ENCODE results near the gene PINLYP.

Gene PINLYP

GRCh38 chr19:43596842-43597461, 21.4 kb downstream of the PINLYP start:
- TF ChIP-seq TAF1 (IDR thresholded peaks at IDR 0.05; ENCODE audit: borderline replicate concordance, insufficient read depth, low read length), result no peak
- no peak for TF ChIP-seq SIN3A (IDR thresholded peaks at IDR 0.05; ENCODE audit: borderline replicate concordance, insufficient read depth, low read length)
- no peak for TF ChIP-seq POLR2AphosphoS5 (IDR thresholded peaks at IDR 0.05; ENCODE audit: low read depth, low read length)
- no peak for TF ChIP-seq FOXP2 (optimal IDR thresholded peaks at IDR 0.05; ENCODE audit: borderline replicate concordance, extremely low read depth, extremely low read length, insufficient read depth)
- TF ChIP-seq REST (IDR thresholded peaks at IDR 0.05; ENCODE audit: insufficient read depth in 1 of 2, low read depth in 2 of 2, low read length in 2 of 2), result no peak

- no peak for TF ChIP-seq FOXP2 (optimal IDR thresholded peaks at IDR 0.05; ENCODE audit: borderline replicate concordance, extremely low read depth, extremely low read length, insufficient read depth)
- no peak for TF ChIP-seq SIN3A (IDR thresholded peaks at IDR 0.05; ENCODE audit: borderline replicate concordance, insufficient read depth, low read length)
- TF ChIP-seq TAF1 (IDR thresholded peaks at IDR 0.05; ENCODE audit: borderline replicate concordance, insufficient read depth, low read length), result no peak
- TF ChIP-seq POLR2AphosphoS5 (IDR thresholded peaks at IDR 0.05; ENCODE audit: low read depth, low read length), result no peak
- no peak for TF ChIP-seq REST (IDR thresholded peaks at IDR 0.05; ENCODE audit: insufficient read depth in 1 of 2, low read depth in 2 of 2, low read length in 2 of 2)
These were observed 22.3 kb downstream of the PINLYP start for GRCh38 chr19:43597876-43598275.

GRCh38 chr19:43598445-43599240, 23.0 kb downstream of the PINLYP start:
- no peak for TF ChIP-seq POLR2AphosphoS5 (IDR thresholded peaks at IDR 0.05; ENCODE audit: low read depth, low read length)
- no peak for TF ChIP-seq REST (IDR thresholded peaks at IDR 0.05; ENCODE audit: insufficient read depth in 1 of 2, low read depth in 2 of 2, low read length in 2 of 2)
- TF ChIP-seq TAF1 (IDR thresholded peaks at IDR 0.05; ENCODE audit: borderline replicate concordance, insufficient read depth, low read length), result no peak
- no peak for TF ChIP-seq FOXP2 (optimal IDR thresholded peaks at IDR 0.05; ENCODE audit: borderline replicate concordance, extremely low read depth, extremely low read length, insufficient read depth)
- TF ChIP-seq SIN3A (IDR thresholded peaks at IDR 0.05; ENCODE audit: borderline replicate concordance, insufficient read depth, low read length), result no peak

GRCh38 chr19:43599635-43600295, 24.2 kb downstream of the PINLYP start:
- TF ChIP-seq FOXP2 (optimal IDR thresholded peaks at IDR 0.05; ENCODE audit: borderline replicate concordance, extremely low read depth, extremely low read length, insufficient read depth) (no peak), POLR2AphosphoS5 (IDR thresholded peaks at IDR 0.05; ENCODE audit: low read depth, low read length) (no peak), REST (IDR thresholded peaks at IDR 0.05; ENCODE audit: insufficient read depth in 1 of 2, low read depth in 2 of 2, low read length in 2 of 2) (no peak), SIN3A (IDR thresholded peaks at IDR 0.05; ENCODE audit: borderline replicate concordance, insufficient read depth, low read length) (no peak), TAF1 (IDR thresholded peaks at IDR 0.05; ENCODE audit: borderline replicate concordance, insufficient read depth, low read length) (no peak)
